Measurements from ENCODE around the gene IDUA.
A peak's percentile ranks its signal among the peaks of the same experiment; 100 is the strongest.
"Not testable (repeated sequence)": the region's sequence is repeated elsewhere in the genome, so short reads cannot be mapped to it uniquely, and the experiment has no call there.

Gene IDUA

GRCh38 chr4:988726-989721, 2.2 kb downstream of the IDUA start:
- DNase-seq = no peak

DNA sequence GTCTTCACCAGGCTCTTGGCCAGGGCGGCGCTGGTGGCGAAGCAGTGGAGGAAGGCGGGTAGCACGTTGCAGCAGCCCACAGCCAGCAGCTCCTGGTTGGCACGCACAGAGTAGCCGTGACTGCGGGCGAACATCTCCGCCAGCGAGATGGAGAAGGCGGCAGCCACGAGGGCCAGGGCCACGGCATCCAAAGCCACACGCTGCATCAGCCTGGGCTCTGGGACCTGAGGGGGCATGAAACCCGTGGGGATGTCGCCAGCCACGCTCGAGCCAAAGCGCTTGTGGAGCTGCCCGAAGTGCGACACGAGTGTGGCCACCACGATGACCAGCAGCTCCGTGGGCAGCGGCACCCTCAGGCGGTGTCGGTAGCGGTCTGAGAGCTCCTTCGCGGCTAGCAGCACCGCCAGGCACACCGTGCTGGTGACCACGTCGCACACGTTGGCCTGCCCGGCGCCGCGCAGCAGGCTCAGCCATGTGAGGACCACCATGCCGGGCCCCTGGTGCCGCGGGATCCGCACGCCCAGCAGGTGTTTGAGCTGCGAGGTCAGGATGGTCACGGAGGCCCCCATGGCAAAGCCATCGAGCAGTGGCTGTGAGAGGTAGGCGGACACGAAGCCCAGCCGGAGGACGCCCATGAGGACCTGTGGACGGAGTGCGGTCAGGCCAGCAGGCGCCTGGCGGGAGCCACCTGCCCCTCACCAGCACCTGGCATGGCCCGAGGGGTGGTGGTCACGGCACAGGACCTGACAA, 3.1 kb downstream of the IDUA start:
- no peak for DNase-seq

DNA sequence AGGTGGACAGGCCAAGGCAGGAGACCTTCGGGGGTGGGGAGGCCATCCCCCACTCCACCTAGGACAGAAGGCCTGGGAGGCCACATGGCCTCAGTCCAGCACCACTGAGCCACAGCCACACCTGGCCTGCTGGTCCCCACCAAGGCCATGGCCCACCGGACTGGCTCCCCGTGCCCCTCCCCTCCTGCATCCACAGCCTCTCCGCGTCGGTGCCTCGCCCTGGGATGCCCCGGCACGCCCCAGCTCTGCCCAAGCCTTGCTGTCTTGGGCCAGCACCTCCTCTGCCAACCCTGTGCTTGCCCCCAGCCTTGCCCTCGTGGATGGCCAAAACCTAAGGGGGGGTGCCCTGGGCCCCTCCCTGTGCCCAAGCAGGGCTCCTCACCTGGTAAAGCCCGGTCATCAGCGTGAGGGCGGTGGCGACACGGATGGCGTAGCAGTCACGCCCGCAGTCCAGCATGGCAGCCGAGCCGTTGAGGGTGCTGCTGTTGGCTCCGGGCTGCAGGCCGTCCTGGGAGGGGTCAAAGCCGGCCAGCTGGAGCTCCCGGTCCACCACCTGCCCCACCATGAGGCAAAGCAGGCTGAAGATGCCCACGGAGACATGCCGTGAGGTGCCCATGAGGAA, 4.0 kb downstream of the IDUA start:
- DNase-seq = no peak

GRCh38 chr4:991451-992296, 4.8 kb downstream of the IDUA start:
- DNase-seq = no peak

- no peak for DNase-seq
Observed at GRCh38 chr4:992297-993110, 5.7 kb downstream of the IDUA start.

DNA sequence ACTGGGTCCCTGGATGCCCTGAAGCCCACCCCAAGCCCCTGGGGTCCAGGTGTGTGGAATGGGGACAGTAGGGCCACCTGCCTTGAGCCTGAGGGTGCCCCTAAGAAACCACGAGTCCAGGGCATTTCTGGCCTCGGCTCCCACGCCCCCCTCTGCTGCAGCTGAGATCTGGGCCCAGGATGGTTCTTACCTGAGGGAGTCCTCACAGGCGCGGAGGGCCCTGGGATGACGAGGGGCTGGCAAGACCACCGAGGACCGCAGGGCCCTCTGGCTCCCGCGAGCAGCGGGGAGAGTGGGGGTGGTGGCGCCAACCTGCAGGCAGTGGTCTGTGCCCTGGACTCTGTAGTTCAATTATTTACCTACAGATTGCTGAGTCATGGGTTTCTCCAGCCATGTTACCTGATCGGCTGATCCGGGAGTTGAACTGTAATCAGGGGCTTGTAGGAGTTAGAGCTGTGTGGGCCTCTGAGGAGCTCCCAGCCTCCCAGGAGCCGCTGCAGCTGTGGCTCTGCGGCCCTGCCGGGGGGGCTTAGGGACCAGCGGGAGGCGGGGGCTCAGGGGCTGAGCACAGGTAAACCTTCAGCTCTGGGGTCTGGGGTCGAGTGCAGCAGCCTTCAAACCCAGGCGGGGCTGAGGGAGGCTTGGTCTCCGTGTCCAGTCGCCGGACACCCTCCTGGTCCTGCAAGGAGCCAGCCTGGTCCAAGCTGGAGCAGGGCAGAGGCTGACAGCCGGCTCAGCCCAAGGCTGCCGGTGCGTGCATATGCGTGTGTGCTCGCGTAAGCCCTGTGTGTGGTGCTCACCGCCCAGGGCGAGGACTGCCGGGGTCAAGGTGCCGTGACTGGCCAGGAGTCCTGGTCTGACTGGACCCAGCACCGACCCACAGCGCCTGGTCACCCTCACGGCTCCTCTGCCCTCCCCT, 6.5 kb downstream of the IDUA start, which contains the start of gene SLC26A1:
TSS of gene SLC26A1 (minus strand) at position 294 of the 919 bp plus-strand sequence. CDS start 1,701 bp downstream, outside the sequence.
- DNase-seq = no peak

- no peak for DNase-seq
Observed at GRCh38 chr4:995311-996026, 8.6 kb downstream of the IDUA start.

DNA sequence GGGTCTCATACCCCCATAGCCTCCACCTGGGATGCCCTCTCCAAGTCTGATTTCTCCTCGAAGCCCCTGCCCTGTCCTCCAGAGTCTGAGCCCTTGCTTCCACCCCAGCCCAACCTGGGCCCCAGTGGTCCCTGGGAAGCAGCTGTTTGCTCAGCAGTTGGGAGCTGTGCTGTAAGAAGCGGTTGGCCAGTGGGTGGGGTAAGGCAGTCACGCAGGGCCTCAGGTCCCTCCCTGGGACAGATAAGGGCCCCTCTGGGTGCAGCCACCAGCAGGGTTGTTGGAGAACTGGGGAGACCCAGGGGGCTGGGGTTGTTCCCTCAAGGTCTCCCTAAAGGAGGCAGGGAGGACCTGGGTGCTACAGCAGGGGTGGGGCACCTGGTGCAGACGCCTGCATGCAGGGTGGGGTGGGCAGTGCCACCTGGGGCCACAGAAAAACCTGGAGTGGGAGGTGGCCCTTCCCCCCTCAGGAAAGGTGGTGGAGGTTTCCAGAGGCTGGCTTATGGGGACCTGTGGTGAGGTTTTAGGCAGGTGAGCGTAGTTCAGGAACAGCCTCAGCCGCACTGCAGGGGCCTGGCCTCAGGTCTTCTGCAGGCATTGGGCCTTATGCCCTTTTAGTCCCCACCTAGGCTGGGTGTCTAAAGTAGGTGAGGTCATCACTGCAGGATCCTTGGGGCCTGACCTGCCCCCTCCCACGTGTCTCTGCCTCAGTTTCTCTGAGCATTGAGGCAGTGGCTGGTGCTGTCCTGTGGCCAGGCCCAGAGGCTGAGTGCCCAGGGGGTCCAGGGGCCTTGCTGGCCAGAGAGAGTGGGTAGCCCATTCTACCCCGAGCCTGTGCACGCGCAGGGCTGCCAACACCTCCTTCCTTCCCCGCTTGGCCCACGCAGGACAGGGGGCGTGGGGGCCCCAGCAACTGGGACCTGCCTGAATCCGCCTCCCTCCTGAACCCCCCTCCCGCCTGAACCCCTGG, 9.5 kb downstream of the IDUA start:
- DNase-seq = peak; percentile 90

DNA sequence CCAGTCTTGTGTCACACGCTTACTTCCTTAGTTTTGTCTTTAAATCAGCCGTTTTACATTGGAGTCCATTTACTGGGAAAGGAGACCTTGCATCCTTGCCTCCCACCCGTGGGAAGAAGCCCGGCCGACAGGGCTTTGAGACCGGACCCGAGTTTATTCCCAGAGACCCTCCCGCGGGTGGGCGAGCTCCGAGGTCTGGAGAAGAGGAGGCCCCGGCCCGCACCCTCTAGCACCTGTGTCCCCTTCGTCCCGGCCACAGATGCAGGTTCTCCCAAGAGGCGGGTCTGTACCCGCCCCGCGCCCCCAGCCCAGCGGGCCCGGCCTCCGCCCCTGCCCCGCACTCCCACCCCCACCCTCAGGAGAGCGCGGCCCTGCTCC, 10.1 kb downstream of the IDUA start:
- no peak for DNase-seq

DNA sequence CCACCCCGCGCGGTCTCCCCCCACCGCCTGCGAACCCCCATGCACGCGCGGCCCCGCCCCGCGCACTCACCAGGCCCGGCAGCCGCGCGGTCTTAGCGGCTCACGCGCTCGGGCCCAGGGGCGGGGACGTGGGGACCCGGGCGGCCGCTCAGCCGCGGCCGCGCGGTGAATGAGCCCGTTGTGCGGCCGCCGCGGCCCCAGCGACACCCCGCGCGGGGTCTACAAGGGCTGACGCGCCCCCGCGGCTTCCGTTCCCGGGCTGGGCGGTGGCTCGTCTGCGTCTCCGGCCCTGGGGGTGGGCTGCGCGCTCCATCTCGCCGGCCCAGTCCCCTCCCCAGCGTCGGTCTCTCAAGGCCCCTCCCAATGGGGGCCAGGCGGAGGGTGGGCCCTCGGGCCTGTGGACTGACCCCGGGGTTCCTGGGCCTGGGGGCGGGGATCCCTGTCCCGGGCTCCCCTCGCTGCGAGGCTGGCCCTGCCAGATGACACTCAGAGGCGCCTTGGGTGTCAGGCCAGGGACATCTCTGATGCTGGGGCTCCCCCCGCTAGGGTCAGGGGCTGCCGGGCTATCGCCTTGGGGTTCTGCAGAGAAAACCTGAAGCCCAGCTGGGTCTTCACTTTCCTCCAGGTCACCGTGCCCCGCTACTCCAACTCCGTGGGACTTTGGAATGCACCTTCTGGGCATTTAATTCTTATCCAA, 10.7 kb downstream of the IDUA start:
- DNase-seq = peak; percentile 66

- no peak for DNase-seq
Observed at GRCh38 chr4:998096-998691, 11.3 kb downstream of the IDUA start.

DNA sequence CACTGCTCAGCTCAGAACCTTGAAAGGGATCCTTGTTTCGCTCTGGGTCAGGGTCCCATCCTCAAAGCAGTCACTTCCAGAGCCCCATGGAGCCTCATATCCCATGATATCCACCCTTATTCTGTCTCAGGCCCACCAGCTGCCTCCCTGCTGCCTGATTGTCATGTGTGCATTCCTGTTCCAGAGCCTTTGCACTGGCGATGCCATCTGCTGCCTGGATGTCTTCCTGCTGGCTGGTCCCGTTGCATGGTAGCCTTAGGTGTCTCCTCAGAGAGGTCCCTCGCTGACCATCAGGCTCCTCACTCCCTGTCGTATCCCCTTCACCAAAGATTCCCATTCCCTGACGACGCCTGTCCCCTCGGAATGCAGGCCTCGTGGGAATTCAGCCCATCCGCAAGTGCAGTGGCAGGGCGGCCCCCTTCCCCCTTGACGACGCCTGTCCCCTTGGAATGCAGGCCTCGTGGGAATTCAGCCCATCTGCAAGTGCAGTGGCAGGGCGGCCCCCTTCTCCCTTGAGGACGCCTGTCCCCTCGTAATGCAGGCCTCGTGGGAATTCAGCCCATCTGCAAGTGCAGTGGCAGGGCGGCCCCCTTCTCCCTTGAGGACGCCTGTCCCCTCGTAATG, 12.5 kb downstream of the IDUA start:
- DNase-seq = not testable (repeated sequence)

- no peak for DNase-seq
Observed at GRCh38 chr4:999882-1000425, 13.1 kb downstream of the IDUA start.

- DNase-seq = no peak
Observed at GRCh38 chr4:1000686-1001260, 13.9 kb downstream of the IDUA start.

- DNase-seq = no peak
Observed at GRCh38 chr4:1001561-1002130, 14.8 kb downstream of the IDUA start.

GRCh38 chr4:1002131-1002630, 15.3 kb downstream of the IDUA start:
- peak; percentile 65 for DNase-seq

Data from hematopoietic multipotent progenitor cell treated with erythropoietin and hydrocortisone succinate and interleukin-3 and kit ligand, for 4 days (in vitro differentiated cells).